Hematopoietic multipotent progenitor cell treated with erythropoietin and hydrocortisone succinate and interleukin-3 and kit ligand, for 8 days (in vitro differentiated cells): ENCODE results near the gene RAD9A.
"Not testable (repeated sequence)": the region's sequence is repeated elsewhere in the genome, so short reads cannot be mapped to it uniquely, and the experiment has no call there.

ENCODE experiments used
- DNase-seq: peaks from one replicate; pipeline ENCODE4 v3.0.0-alpha.2; 2015

The RAD9A gene

GRCh38 chr11:67397986-67398660 lies 6.3 kb downstream of the RAD9A start:
- DNase-seq, result no peak

- DNase-seq, result no peak
Observed at GRCh38 chr11:67398661-67399563, 7.1 kb downstream of the RAD9A start.

DNA sequence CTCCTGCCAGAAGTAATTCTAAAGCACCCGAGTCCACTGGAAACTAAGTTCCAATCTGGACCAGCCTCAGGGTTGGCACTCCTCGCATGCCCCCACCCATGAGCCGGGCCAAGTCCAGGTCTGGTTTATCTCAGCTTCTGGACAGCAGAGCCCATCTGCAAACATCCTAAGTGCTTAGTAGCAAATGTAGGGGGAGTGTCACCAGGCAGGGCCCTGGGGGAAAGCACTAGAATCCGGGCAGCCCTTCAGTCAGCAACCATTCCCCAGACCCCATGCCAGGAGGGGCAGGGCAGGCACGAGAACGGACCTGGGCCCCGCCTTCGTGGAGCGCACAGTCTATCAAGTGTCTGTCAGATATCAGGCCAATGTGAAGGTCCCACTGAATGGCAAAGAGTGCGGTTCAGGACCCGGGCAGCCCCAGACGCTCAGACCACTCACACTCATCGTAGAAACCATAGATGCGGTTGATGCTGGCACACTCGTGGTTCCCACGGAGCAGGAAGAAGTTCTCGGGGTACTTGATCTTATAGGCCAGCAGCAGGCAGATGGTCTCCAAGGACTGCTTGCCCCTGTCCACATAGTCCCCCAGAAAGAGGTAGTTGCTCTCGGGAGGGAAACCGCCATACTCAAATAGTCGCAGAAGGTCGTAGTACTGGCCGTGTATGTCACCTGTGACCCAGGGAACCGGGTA lies 8.6 kb downstream of the RAD9A start:
- DNase-seq, result peak; percentile 35

GRCh38 chr11:67400942-67401494 lies 9.2 kb downstream of the RAD9A start:
- DNase-seq, result no peak

- DNase-seq, result peak; percentile 90
Observed at GRCh38 chr11:67401495-67402191, 9.9 kb downstream of the RAD9A start, which contains the start of gene PPP1CA. PPP1CA (minus strand) TSS chr11:67401858; CDS start chr11:67401782, 76 bp downstream.

GRCh38 chr11:67402192-67402839 lies 10.5 kb downstream of the RAD9A start:
- not testable (repeated sequence) for DNase-seq

DNA sequence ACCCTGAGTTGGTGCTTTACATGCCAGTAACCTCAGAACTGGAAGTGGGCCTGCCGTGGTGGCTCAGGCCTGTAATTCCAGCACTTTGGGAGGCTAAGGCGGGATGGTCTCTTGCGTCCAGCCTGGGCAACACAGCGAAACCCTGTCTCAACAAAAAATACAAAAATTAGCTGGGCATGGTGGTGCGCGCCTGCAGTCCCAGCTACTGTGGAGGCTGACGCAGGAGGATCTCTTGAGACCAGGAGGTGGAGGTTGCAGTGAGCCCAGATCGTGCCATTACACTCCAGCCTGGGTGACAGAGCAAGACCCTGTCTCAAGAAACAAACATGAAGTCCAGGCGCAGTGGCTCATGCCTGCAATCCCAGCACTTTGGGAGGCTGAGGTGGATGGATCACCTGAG lies 11.3 kb downstream of the RAD9A start:
- DNase-seq, result not testable (repeated sequence)

DNA sequence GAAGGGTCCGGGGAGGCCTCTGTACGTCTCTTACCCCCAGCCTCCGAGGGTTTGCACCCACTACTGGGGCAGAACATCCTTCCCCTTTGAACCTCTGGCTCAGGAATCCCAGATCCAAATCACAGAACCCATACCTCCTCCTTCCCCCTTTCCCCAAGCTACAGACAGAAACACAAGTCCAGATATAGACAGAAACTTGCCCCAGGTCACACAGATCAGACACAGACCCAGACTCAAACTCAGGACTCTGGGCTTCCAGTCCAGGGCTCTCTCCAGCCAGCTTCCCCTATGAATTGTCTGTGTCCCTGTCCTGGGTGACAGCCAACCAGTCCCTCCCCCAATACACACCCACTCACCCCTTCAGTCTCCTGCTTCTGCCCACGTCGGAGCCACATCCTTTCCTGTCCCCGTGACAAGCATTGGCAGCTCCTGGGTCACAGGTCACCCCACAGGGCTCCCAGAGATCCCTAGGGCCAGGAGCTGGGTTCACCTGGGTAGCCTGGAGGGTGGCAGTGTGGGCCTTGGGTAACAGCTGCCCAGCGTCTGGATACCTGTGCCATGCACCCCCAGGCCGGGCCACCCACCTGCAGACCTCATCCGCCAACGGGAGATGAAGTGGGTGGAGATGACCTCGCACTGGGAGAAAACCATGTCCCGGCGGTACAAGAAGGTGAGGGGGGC lies 12.9 kb downstream of the RAD9A start:
- no peak for DNase-seq

DNA sequence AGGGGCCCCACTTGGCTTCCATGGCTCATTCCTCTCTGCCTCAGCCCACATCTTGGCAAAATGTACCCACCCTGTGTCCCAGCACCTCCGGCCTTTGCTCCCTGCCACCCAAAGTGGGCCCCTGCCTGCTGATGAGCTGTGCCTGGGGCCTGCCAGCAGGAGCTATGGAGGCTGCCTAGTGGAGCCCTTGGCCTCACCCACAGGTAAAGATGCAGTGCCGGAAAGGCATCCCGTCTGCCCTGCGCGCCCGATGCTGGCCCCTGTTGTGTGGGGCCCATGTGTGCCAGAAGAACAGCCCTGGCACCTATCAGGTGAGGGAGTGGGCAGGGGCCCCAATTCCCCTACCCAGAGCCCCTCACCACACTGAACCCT lies 13.4 kb downstream of the RAD9A start:
- DNase-seq, result no peak

DNA sequence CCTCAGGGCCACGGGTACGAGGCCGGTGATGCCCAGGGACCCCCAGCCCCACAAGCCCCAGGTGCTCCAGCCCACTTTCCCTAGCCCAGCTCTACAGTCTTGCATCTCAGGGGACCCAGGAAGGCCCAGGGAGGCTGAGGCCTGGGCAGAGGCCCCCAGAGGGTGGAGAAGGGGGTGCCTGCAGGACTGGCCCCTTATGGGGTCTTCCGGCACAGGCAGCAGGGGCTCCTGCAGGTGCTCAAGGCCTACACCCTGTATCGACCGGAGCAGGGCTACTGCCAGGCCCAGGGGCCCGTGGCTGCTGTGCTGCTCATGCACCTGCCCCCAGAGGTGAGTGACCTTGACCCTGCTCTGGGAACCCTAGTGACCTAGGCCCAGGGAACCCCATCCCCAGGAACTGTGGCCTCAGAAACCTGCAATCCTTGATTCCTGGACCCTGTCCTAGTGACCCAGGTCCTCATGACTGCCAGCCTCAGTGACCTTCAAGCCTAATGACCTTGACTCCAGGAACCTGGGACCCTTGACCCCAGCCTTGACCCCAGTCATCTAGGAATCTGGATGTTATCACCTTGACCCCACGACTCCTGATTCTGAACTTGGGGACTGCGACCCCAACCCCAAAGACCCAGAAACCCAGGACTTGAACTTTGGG lies 14.0 kb downstream of the RAD9A start:
- no peak for DNase-seq

- no peak for DNase-seq
Observed at GRCh38 chr11:67406420-67406968, 14.7 kb downstream of the RAD9A start.

GRCh38 chr11:67406969-67407687 lies 15.3 kb downstream of the RAD9A start:
- no peak for DNase-seq

- no peak for DNase-seq
Observed at GRCh38 chr11:67407688-67408163, 15.9 kb downstream of the RAD9A start.

DNA sequence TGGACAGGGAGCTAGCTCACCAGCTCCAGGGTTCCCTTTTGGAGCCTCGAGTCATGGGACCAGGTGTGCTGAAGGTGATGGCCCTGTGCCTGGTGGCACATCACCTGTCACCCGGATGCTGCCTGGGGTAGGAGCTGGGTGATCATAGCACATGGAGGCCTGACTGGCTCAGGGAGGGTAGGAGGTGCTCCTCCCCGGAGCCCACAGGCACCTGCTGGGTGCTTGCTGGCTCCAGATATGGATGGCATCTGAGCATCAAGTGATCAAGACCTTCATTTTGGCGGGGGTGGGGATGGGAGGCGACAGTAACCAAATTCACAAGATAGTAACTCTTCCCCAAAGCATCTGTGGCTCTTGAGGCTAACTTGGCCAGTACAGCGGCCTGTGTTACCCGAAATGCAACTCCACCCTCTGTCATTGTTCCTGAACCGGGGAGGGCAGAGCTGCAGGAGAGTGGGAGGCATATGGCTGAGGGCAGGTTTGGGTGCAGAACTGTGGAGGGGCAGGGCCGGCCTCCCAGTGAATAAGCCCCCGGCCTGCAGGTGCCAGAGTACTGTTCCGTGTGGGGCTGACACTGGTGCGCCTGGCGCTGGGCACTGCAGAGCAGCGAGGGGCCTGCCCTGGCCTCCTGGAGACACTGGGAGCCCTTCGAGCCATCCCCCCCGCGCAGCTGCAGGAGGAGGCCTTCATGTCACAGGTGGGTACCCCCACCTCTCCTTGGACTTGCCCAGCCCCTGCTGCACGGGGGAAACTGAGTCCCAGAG lies 16.8 kb downstream of the RAD9A start:
- DNase-seq, result peak; percentile 63

DNA sequence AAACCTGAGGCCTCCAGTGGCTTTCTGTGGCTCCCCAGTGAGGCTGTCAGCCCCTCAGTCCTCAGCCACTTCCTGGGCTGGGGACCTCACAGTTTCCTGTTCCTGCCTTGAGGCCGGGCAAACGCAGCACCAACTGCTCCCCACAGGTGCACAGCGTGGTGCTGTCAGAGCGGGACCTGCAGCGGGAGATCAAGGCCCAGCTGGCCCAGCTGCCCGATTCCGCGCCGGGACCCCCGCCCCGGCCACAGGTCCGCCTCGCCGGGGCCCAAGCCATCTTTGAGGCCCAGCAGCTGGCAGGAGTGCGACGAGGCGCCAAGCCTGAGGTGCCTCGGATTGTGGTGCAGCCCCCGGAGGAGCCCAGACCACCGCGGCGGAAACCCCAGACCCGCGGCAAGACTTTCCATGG lies 17.5 kb downstream of the RAD9A start:
- DNase-seq, result no peak

- DNase-seq, result no peak
Observed at GRCh38 chr11:67409781-67410368, 18.1 kb downstream of the RAD9A start.

GRCh38 chr11:67410369-67410831 lies 18.6 kb downstream of the RAD9A start:
- no peak for DNase-seq
